GM13977 (cell line): ENCODE results near the gene CAMTA1.
A peak's percentile ranks its signal among the peaks of the same experiment; 100 is the strongest.

Experiments used
- DNase-seq: peaks from one replicate; pipeline ENCODE4 v3.0.0; 2012; ENCODE audit warnings: low spot score
- in situ Hi-C: fragments of 300-500 bp; cut with MboI; formaldehyde crosslinking; loops from one replicate; pipeline ENCODE4 v1.12.0; 2022; ENCODE audit warnings: low sequenced_read_pairs, low pct_unique_long_range_greater_than_20kb, mixed read lengths, inconsistent platforms; ENCODE audit not compliant: unreplicated experiment
- TF ChIP-seq, protein P1 (sequence below): IDR thresholded peaks from 2 replicates; pipeline ENCODE4 v1.5.1; 2012; ENCODE audit warnings: mild to moderate bottlenecking, control low read depth; ENCODE audit not compliant: insufficient read depth; ENCODE audit errors: extremely low read depth, missing control alignments

CAMTA1 gene

DNA sequence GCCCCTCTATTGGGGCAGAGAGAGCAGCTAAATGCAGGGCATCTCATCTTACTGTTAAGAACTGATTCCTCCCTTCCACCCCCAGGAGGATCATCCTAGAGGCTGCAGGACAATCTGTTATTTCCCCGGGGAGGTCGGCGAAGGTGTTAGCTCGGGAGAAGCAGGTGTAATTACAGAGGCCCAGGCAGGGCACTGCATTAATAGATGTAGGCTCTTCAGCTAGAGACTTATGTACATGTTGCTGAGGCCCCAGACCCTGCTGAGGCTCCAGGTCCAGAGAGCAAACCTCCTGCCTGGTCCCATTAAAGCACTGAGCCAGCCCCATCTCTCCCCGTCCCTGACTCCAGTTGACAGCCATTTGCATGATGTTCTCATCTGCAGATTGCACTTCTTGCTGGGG is 665.6 kb downstream of the CAMTA1 start:
- no peak for DNase-seq
- TF ChIP-seq, protein P1, sequence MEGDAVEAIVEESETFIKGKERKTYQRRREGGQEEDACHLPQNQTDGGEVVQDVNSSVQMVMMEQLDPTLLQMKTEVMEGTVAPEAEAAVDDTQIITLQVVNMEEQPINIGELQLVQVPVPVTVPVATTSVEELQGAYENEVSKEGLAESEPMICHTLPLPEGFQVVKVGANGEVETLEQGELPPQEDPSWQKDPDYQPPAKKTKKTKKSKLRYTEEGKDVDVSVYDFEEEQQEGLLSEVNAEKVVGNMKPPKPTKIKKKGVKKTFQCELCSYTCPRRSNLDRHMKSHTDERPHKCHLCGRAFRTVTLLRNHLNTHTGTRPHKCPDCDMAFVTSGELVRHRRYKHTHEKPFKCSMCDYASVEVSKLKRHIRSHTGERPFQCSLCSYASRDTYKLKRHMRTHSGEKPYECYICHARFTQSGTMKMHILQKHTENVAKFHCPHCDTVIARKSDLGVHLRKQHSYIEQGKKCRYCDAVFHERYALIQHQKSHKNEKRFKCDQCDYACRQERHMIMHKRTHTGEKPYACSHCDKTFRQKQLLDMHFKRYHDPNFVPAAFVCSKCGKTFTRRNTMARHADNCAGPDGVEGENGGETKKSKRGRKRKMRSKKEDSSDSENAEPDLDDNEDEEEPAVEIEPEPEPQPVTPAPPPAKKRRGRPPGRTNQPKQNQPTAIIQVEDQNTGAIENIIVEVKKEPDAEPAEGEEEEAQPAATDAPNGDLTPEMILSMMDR: no peak
- in situ Hi-C loops: no loop called here

DNA sequence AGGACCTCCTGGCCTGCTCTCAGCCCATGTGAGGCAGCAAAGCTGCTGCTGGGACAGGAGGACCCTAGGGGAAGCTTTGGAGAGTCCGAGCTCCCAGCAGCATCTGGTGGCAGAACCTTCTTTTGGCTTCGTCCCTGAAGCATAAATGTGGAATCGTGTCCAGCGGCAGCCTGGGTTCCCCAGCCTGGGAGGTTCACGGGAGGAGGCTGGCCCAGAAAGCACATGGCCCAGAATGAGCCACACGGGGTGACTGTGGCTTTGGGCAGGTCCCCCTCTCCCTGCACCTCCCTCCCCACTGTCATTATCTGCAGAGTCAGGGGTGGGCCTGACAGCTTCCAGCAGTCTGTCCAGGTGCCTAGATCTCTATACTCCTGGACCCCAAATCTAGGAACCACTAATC is 667.8 kb downstream of the CAMTA1 start:
- no peak for DNase-seq
- TF ChIP-seq, protein P1: no peak
- in situ Hi-C loops: no loop called here

DNA sequence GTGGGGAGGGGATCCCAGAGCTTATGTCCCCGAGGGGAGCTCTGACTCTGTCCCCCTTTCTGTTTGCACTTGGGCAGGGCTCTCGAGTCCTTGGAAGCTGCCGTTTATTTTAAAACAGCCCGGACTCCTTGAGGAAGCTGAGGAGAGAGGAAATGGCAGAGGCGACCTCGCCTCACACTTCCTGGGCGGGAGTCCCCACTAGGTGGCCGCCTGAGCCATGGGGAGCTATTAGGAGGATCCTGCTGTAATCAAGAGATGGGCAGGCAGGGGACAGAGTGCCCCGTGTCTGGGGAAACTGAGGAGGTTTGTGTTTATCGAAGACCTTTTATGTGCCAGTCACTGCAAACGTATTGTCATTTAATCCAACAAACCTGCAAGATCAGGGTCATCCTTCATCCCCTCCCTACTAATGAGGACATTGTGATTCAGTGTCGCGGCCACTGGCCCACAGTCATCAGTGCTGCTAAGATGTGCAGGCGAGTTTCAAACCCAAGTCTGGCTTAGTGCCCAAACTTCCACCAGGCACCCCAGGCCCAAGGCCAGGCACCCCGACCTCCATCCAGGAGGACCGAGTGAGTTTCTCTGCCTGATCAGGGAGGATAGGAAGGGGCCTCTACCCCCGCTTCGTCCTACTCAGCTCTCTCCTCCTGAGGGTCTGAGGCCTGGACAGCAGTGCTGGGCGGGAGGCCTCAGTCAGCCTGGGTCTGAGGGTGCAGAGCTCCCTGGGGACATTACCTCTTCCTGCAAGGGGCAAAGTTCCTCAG is 669.0 kb downstream of the CAMTA1 start:
- in situ Hi-C loops: no loop called here
- no peak for DNase-seq
- TF ChIP-seq, protein P1: peak; percentile 2

DNA sequence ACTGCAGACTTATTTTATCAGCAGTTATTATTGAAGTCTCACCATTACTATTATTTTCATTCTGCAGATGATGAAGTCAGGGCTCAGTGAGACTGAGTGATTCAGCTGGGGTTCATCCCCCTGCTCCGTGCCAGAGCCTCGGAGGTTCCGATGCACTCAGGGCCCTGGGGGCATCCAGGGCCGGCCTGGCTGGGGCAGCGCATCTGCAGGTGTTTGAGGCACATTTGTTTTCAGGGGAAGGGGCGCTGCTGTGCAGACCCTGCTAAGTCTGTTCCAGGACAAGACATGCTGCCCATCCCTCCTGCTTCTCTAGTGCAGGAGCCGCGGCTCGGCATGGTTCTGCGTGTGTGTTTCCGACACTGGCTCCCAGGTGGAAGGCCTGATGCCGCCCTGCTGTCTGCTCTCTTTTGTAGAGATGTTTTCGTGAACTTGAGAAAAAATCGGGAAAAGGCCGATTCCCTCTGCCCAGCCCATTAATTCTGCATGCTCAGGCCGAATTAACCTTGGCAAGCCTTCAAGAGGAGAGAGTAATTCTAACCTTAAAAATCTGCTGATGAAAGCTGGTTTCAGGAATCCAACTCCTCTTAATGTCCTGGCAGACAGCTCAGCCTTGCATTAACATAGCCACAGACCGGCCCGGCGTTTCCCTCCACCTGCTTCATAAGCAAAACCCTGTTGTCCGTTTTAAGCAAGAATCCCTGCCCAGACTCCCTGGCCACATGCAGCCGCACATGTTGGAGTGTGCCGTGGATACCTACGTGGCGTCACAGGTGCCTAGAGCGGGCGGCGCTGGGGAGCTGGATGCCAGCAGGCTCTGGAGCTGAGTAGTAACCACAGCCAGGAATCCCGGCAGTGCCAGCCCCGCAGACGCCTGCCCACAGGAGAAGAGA is 669.9 kb downstream of the CAMTA1 start:
- TF ChIP-seq, protein P1: no peak
- no peak for DNase-seq
- in situ Hi-C loops: no loop called here

DNA sequence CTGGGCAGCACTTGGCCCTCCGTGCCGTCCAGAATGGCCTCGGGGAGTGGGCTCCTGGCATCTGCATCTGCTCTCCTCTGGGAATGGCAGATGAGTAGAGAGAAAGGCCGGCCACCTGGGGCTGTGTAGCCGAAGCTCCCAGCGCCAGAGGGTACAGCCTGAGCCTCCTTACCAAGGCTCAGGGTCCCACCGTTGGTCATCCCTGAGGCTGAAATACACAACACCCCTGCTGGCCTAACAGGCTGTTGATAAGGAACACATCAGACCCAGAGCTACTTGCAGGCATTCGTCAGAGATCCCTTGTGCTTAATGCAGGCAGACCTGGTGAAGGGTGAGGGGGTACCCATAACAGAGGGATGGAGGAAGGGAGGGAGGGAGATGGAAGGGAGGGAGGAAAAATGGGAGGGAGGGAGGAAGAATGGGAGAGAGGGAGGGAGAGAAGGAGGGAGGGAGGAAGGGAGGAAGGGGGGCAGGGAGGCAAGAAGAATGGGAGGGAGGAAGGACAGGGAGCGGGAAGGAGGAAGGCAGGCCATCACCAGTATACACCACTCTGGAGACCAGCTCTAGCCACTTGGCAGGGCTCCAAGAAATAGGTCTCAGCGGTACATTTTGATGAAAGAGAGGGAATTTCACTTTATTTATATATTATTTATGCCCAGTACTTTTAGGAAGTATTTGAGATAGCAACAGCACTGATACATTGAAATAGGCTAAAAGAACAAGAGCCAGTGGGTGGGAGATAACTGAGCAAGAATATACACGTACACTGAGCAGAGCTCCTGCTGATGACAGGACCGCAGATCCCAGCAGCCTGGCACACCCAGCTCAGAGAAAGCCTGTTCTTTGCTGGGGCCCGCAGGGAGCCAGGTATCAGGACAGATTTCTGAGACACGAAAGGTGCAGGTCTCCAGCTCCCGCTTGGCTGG is 670.8 kb downstream of the CAMTA1 start:
- TF ChIP-seq, protein P1: no peak
- in situ Hi-C loops: no loop called here
- no peak for DNase-seq

DNA sequence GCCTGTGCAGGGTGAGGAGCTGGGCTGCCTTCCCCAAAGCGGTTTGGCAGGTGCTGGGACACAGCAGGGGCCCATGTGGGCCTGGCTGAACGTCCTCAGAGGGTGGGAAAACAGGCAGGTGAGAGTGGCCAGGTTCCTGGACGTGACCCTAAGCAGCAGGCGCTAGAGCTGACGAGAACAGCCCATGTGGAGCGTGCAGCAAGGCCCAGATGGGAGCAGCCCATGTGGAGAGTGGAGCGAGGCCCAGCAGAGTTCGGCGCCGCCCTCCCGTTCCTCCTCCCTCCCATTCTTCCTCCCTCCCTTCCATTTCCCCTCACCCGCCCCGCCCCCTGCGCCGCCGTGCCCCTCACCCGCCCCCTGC is 671.4 kb downstream of the CAMTA1 start:
- DNase-seq: no peak
- in situ Hi-C loops: no loop called here
- TF ChIP-seq, protein P1: no peak
